ENCODE data around the gene CD300C. TPM values are rescaled to one million over a fixed set of nuclear protein-coding genes. Genes with fewer than 3 reads are reported as not detected.
"Not testable (repeated sequence)": the region's sequence is repeated elsewhere in the genome, so short reads cannot be mapped to it uniquely, and the experiment has no call there.

Gene CD300C
- total RNA-seq, 2 donors from 2014 or later: 1.5 TPM; not detected in 1

DNA sequence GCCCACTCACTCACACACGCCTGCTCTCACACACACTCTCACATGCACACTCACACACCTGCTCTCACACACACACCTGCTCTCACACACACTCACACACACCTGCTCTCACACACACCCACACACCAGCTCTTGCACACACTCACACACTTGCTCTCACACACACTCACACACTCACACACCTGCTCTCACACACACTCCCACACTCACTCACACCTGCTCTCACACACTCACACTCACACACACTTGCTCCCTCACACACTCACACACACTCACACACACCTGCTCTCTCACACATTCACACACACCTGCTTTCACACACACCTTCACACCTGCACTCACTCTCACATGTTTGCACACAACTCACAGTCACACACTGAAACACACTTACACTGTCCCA is 17.4 kb upstream of the CD300C start:
- no peak overlapping the region for H3K27ac ChIP-seq
- no peaks in the 10 kb centered on the region for H3K36me3 ChIP-seq
- H3K4me3 ChIP-seq: no peak overlapping the region
- H3K4me1 ChIP-seq (replicated peaks): no peaks in the 10 kb centered on the region
- intact Hi-C loops (cut with DNase I): no loop called here
- TF ChIP-seq POLR2A (IDR thresholded peaks at IDR 0.05) (no peak), POLR2AphosphoS5 (IDR thresholded peaks at IDR 0.05) (no peak)
- TF ChIP-seq, protein P1, sequence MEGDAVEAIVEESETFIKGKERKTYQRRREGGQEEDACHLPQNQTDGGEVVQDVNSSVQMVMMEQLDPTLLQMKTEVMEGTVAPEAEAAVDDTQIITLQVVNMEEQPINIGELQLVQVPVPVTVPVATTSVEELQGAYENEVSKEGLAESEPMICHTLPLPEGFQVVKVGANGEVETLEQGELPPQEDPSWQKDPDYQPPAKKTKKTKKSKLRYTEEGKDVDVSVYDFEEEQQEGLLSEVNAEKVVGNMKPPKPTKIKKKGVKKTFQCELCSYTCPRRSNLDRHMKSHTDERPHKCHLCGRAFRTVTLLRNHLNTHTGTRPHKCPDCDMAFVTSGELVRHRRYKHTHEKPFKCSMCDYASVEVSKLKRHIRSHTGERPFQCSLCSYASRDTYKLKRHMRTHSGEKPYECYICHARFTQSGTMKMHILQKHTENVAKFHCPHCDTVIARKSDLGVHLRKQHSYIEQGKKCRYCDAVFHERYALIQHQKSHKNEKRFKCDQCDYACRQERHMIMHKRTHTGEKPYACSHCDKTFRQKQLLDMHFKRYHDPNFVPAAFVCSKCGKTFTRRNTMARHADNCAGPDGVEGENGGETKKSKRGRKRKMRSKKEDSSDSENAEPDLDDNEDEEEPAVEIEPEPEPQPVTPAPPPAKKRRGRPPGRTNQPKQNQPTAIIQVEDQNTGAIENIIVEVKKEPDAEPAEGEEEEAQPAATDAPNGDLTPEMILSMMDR (IDR thresholded peaks at IDR 0.05): no peak
- 91% methylated on average over 1 of the region's 1 CpG for WGBS
- no peaks in the 10 kb centered on the region for H3K9me3 ChIP-seq
- no peak for DNase-seq (ENCODE audit: low spot score)
- no peaks in the 10 kb centered on the region for H3K27me3 ChIP-seq (replicated peaks; ENCODE audit: insufficient read depth)

DNA sequence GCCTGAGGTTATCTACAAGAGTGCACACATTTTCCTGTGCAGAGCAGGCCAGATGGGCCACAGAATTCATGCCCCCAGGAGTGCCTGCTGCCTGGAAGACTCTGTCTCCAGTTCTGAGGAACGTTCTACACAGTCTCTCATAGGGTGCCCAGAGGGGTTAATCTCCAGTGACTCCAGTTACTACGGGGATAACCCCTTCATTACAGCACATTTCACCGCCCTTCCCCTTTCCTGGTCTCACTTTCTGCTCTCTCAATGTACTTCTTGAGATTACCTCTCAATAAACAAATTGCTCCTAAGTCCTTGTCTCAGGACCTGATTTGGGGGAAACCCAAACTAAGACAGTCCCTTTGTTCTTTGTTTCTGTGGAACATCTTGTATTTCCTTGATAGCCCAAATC is 15.7 kb upstream of the CD300C start:
- no peak overlapping the region for H3K27ac ChIP-seq
- no peaks in the 10 kb centered on the region for H3K4me1 ChIP-seq (replicated peaks)
- H3K4me3 ChIP-seq: no peak overlapping the region
- no peaks in the 10 kb centered on the region for H3K36me3 ChIP-seq
- 72% methylated on average over 3 of the region's 3 CpGs for whole genome bisulfite sequencing
- no peaks in the 10 kb centered on the region for H3K9me3 ChIP-seq
- intact Hi-C loops (cut with DNase I): no loop called here
- DNase-seq (ENCODE audit: low spot score): no peak
- TF ChIP-seq, protein P1 (IDR thresholded peaks at IDR 0.05): no peak
- TF ChIP-seq POLR2A (IDR thresholded peaks at IDR 0.05) (no peak), POLR2AphosphoS5 (IDR thresholded peaks at IDR 0.05) (no peak)
- H3K27me3 ChIP-seq (replicated peaks; ENCODE audit: insufficient read depth): no peaks in the 10 kb centered on the region

DNA sequence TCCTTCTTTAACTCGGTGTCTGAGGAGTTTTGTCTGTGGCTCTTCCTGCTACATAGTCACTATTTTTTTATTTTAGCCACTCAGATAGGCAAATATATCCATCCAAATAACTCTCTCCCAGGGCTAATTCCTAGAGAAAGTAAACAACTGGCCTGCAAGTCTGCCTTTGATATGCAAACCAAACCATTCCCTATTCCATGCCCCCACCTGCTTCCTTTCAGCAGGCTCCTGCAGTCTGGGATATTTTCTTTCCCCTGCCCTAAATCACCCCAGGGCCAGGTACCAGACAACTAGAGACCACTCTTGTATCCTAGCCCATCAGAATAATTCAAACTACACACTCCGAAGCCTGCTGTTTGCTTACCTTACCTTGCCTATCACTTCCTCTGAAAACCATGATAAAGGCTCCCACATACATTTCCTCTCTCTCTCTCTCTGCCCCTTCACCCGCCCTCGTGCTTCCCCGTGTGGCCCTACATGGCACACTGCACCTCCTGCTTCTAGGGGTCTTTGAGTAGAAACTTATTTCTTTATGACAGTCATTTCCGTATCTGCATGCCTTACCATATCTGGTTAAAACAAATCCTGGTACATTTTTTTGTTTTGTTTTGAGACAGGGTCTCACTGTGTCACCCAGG is 13.1 kb upstream of the CD300C start:
- TF ChIP-seq POLR2A (IDR thresholded peaks at IDR 0.05) (no peak), POLR2AphosphoS5 (IDR thresholded peaks at IDR 0.05) (no peak)
- TF ChIP-seq, protein P1 (IDR thresholded peaks at IDR 0.05): no peak
- 79% methylated on average over 6 of the region's 6 CpGs for WGBS
- DNase-seq (ENCODE audit: low spot score): no peak
- Histone ChIP-seq H3K36me3 (no peaks in the 10 kb centered on the region), H3K4me1 (replicated peaks) (no peaks in the 10 kb centered on the region), H3K27ac (no peak overlapping the region), H3K9me3 (no peaks in the 10 kb centered on the region), H3K27me3 (replicated peaks; ENCODE audit: insufficient read depth) (no peaks in the 10 kb centered on the region), H3K4me3 (no peak overlapping the region)
- intact Hi-C loops (cut with DNase I): no loop called here

DNA sequence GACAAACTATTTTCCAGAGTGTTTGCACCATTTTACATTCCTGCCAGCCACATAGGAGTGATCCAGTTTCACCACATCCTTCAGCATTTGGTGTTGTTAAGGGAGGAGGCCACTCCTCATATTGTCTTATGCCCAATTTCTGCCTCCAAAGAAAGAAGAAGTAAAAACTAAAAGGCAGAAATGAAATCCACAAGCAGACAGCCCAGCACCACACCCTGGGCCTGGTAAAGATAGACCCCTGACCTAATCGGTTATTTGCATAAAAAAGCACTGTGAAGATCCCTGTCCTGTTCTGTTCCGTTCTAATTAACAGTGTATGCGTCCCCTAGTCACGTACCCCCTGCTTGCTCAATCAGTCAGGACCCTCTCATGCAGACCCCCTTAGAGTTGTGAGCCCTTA is 12.5 kb upstream of the CD300C start:
- H3K9me3 ChIP-seq; H3K4me3 ChIP-seq; H3K27ac ChIP-seq; H3K4me1 ChIP-seq (replicated peaks); H3K27me3 ChIP-seq (replicated peaks; ENCODE audit: insufficient read depth); DNase-seq (ENCODE audit: low spot score); H3K36me3 ChIP-seq; intact Hi-C loops (cut with DNase I): not testable (repeated sequence)
- WGBS: 69% methylated on average over 4 of the region's 4 CpGs

DNA sequence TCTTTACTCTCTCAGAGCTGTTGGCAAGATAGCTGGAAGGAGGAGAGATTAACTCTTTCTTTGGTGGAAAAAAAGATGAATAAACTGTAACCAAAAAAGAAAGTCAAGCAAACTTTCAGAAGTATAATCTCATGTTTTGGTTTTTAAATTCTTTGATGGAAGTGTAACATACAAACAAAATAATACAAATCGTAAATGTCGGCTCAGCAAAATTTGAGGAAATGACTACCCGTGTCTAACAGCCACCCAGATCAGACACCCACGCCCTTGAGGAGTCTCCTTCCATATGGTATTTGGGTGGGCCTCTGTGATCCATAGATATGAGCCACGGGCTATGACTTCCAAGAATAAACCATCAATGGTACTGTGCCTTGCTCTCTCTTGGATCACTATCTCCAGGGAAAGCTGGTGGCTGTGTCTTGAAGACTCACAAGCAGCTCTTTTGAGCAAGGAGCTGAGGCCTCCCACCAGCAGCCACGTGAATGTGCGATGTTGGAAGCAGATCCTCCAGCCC is 9.6 kb upstream of the CD300C start:
- 73% methylated on average over 7 of the region's 7 CpGs for WGBS
- no peak for DNase-seq (ENCODE audit: low spot score)
- TF ChIP-seq, protein P1 (IDR thresholded peaks at IDR 0.05): no peak
- TF ChIP-seq POLR2A (IDR thresholded peaks at IDR 0.05): no peak
- no peak for TF ChIP-seq POLR2AphosphoS5 (IDR thresholded peaks at IDR 0.05)

More for the DNA sequence above, 9.6 kb upstream of the CD300C start:
- no peak overlapping the region for H3K27ac ChIP-seq
- peaks cover 2% of the 10 kb centered on the region for H3K27me3 ChIP-seq (replicated peaks; ENCODE audit: insufficient read depth)
- H3K4me1 ChIP-seq (replicated peaks): no peaks in the 10 kb centered on the region
- H3K9me3 ChIP-seq: no peaks in the 10 kb centered on the region
- H3K36me3 ChIP-seq: no peaks in the 10 kb centered on the region
- intact Hi-C loops (cut with DNase I): no loop called here
- H3K4me3 ChIP-seq: no peak overlapping the region
